GM19395 (cell line): ENCODE results near the gene TBCA.

Experiments used
- ATAC-seq: cut with Tn5 transposase; IDR thresholded peaks from one replicate; pipeline ENCODE4 v1.9.1; 2021; ENCODE audit warnings: mild to moderate bottlenecking, moderate library complexity; ENCODE audit not compliant: unreplicated experiment

The TBCA gene

GRCh38 chr5:77775790-77776553 is at the start of gene TBCA:
Gene TBCA (minus strand): TSS chr5:77776339. CDS start chr5:77776257, 82 bp downstream.
- peak; percentile 87 for ATAC-seq

GRCh38 chr5:77824981-77825380 is 48.8 kb upstream of the TBCA start:
- ATAC-seq, result no peak

GRCh38 chr5:77816686-77817085 is 40.5 kb upstream of the TBCA start:
- ATAC-seq, result no peak

- no peak for ATAC-seq
Observed at GRCh38 chr5:77812926-77813589, 36.9 kb upstream of the TBCA start.

GRCh38 chr5:77806213-77806843 is 30.2 kb upstream of the TBCA start:
- no peak for ATAC-seq

- no peak for ATAC-seq
Observed at GRCh38 chr5:77798456-77798855, 22.3 kb upstream of the TBCA start.

GRCh38 chr5:77797136-77797535 is 21.0 kb upstream of the TBCA start:
- ATAC-seq, result no peak

- ATAC-seq, result no peak
Observed at GRCh38 chr5:77795846-77796245, 19.7 kb upstream of the TBCA start.

- ATAC-seq, result no peak
Observed at GRCh38 chr5:77795268-77795667, 19.1 kb upstream of the TBCA start.

- ATAC-seq, result no peak
Observed at GRCh38 chr5:77791926-77792325, 15.8 kb upstream of the TBCA start.

GRCh38 chr5:77791356-77791755 is 15.2 kb upstream of the TBCA start:
- no peak for ATAC-seq

GRCh38 chr5:77785229-77785628 is 9.1 kb upstream of the TBCA start:
- ATAC-seq, result no peak

GRCh38 chr5:77784735-77785134 is 8.6 kb upstream of the TBCA start:
- ATAC-seq, result no peak

- no peak for ATAC-seq
Observed at GRCh38 chr5:77781076-77781475, 4.9 kb upstream of the TBCA start.

GRCh38 chr5:77778881-77779438 is 2.8 kb upstream of the TBCA start:
- ATAC-seq, result no peak

GRCh38 chr5:77778398-77778797 is 2.3 kb upstream of the TBCA start:
- ATAC-seq, result no peak

GRCh38 chr5:77777911-77778310 is 1.8 kb upstream of the TBCA start:
- ATAC-seq, result no peak

GRCh38 chr5:77777281-77777892 is 1.2 kb upstream of the TBCA start:
- no peak for ATAC-seq

- no peak for ATAC-seq
Observed at GRCh38 chr5:77776554-77777206, 541 bp upstream of the TBCA start.

GRCh38 chr5:77774981-77775789 is 954 bp downstream of the TBCA start:
- ATAC-seq, result peak; percentile 34
